ENCODE data around the gene DNAJB9.

Gene DNAJB9

DNA sequence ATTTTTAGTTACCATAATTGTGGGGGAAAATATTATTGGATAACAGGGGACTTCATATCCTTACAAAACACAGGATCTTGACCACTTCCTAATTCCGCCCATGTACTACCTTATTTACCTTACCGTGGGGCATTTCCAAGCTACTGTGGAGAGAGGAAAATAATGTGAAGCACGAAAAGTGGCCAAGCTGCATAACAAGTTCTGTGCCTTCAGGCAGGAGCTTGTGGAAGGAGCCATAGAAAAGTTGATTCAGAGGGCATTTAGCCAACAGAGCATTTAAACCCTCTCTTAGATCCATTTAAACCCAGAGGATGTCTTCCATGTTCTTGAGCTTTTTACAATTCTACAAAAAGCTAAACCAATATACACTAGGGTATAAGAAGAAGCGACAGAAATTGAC is 41.6 kb downstream of the DNAJB9 start:
- no peak for DNase-seq

DNA sequence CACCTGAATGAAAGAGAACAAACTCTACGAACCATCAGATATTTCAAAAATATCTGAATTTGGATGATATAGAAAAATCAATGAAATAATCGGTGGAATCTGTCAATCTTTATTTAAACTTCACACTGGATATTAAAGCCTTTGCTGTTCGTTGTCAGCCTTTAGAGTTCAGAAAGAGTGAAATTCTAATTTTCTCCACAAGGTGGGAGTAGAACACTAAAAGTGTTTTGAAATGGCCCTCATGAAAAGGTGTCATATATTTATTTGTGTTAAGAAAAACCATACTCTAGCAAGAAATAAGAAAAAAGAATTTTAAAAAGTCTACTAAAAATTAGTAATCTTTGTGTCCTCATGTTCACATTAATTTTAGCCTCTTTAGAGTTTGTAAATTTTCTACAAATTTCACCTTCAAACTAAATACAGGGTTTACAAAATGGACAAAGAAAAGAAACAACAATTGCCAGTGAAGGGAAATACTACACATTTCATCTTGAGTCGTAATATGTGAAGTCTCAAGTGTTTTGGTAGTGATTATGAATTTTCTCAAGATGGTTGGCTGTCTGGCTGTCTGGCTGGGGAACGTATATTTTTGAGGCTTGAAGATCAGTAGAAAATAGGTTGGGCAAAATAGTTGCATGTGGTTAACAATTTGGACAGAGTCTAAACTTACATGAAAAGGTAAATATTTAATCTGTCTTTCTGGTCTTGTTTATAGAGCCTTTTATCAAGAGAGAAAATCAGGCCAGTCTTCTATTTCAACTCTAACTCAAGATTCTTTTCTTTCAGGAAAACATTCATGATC is 43.7 kb downstream of the DNAJB9 start:
- DNase-seq: peak; percentile 55 to 70 (median 70)

- DNase-seq: no peak
Observed at GRCh38 chr7:108613949-108614381, 44.3 kb downstream of the DNAJB9 start.

GRCh38 chr7:108614896-108615295 is 45.2 kb downstream of the DNAJB9 start:
- no peak for DNase-seq

DNA sequence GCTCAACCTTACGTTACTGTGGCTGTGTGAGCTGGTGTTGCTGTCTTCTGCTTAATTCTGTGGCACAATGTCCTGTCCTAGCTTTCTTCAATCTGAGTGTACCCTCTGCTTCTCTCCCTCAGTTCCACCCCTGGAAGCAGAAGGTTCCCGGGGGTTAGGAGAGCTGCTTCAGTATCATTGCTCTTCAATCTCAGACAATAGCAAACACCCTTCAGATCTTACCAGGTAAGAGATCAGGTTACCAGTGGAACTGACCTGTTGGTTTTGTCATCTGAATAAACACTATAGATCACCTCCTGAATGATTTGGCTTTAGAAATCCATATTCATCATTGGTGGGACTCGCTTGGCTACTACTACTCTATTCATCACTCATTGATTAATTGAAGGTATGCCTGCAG is 48.4 kb downstream of the DNAJB9 start:
- DNase-seq: no peak

- no peak for DNase-seq
Observed at GRCh38 chr7:108623220-108623619, 53.5 kb downstream of the DNAJB9 start.

Data from suppressor macrophage treated with lipopolysaccharide for 1 hour (primary cell).